Erythroblast (primary cell): Measurements from ENCODE around the gene VASN.

Experiments used
- GATA1 ChIP-seq: IDR thresholded peaks from 2 replicates; pipeline ENCODE4 v1.6.1; 2011; ENCODE audit warnings: low read depth, mild to moderate bottlenecking, control low read depth, low read length, moderate library complexity
- POLR2A ChIP-seq: IDR thresholded peaks from 2 replicates; pipeline ENCODE4 v1.6.1; 2011; ENCODE audit warnings: mild to moderate bottlenecking, low read length

GRCh38 chr16:4364196-4365013 lies 7.2 kb upstream of the VASN start:
- no peak for TF ChIP-seq POLR2A
- TF ChIP-seq GATA1: no peak
